HCT116 (cell line): Measurements from ENCODE around the gene RAP1GAP2. TPM values are rescaled to one million over a fixed set of nuclear protein-coding genes. Genes with fewer than 3 reads are reported as not detected.

ENCODE experiments used
- ATAC-seq: fragments of 200-7000 bp; cut with Tn5 transposase; 2 replicates; pipeline ENCODE4 v1.9.1; 2020; ENCODE audit warnings: mild to moderate bottlenecking, moderate library complexity
- BruUV-seq: library from RNA; stranded (reverse); fragments of 400-500 nt; replicated peaks from 2 replicates; lab custom pipeline; 2021; lab: Mats Ljungman, UMichigan
- CTCF ChIA-PET: fragments of 300-600 bp; sonication (Branson Sonifier 250); formaldehyde crosslinking; loops from one replicate; lab custom pipeline; 2021; ENCODE audit warnings: antibody characterized with exemption; lab: Charles Lee
- POLR2A ChIA-PET: fragments of 300-600, 350-600 bp; sonication (Branson Sonifier 250); formaldehyde crosslinking; loops from one replicate; lab custom pipeline; 2021; ENCODE audit warnings: antibody characterized with exemption; lab: Charles Lee
- RAD21 ChIA-PET, 2 experiments: fragments of 300-600 bp; sonication (Branson Sonifier 250); formaldehyde crosslinking; loops; one replicate each; lab custom pipeline; 2023; ENCODE audit warnings: low total read pairs in 2 of 2; ENCODE audit not compliant: uncharacterized antibody in 2 of 2, unreplicated experiment in 2 of 2, low non-redundant PET in 1 of 2; lab: Charles Lee
- DNase-seq: peaks from one replicate; pipeline ENCODE4 v3.0.0-alpha.2; 2010; ENCODE audit warnings: low read depth, low spot score
- H2AFZ ChIP-seq: fragments of 200-600 bp; shearing (Covaris generic), sonication (generic); 2 replicates; pipeline ENCODE4 v1.6.1; 2017; ENCODE audit warnings: low read depth, mixed run types, mixed read lengths, antibody characterized with exemption, low read length; ENCODE audit not compliant: poor library complexity, severe bottlenecking
- H3K27ac ChIP-seq: 2 replicates; pipeline ENCODE4 v1.5.1; 2012; ENCODE audit warnings: low read depth, low read length
- H3K27me3 ChIP-seq: fragments of 200-600 bp; sonication (generic); 2 replicates; pipeline ENCODE4 v1.6.1; 2016; ENCODE audit warnings: mixed run types, low read length, mixed read lengths; ENCODE audit not compliant: insufficient read depth
- H3K36me3 ChIP-seq, 2 experiments: fragments of 200-500 bp in 1 of 2; fragments of 200-600 bp in 1 of 2; sonication (Bioruptor generic) in 1 of 2; sonication (generic) in 1 of 2; 2 replicates each; pipeline versions ENCODE4 v1.5.1 to v1.6.1; 2014 to 2016; ENCODE audit warnings: low read length in 2 of 2, inconsistent platforms in 1 of 2, mixed read lengths in 1 of 2, mixed run types in 1 of 2; ENCODE audit not compliant: insufficient read depth in 2 of 2, control insufficient read depth in 1 of 2
- H3K4me1 ChIP-seq, 2 experiments: fragments of 200-600 bp in 1 of 2; sonication (generic) in 1 of 2; 2 replicates each; pipeline versions ENCODE4 v1.5.1 to v1.6.1; 2012 to 2017; ENCODE audit warnings: low read length in 2 of 2, inconsistent platforms in 1 of 2, mild to moderate bottlenecking in 1 of 2, mixed read lengths in 1 of 2, mixed run types in 1 of 2, moderate library complexity in 1 of 2; ENCODE audit not compliant: insufficient read depth in 2 of 2, control insufficient read depth in 1 of 2
- H3K4me2 ChIP-seq: fragments of 200-600 bp; sonication (generic); 2 replicates; pipeline ENCODE4 v1.6.1; 2017; ENCODE audit warnings: mixed run types, low read length, mixed read lengths
- H3K4me3 ChIP-seq, 2 experiments: fragments of 200-600 bp in 1 of 2; sonication (generic) in 1 of 2; replicated peaks in 1 of 2; 2 replicates each; pipeline ENCODE4 v1.5.1; 2011 to 2016; ENCODE audit warnings: low read length in 2 of 2, control low read depth in 1 of 2, low read depth in 1 of 2, mild to moderate bottlenecking in 1 of 2, mixed read lengths in 1 of 2, mixed run types in 1 of 2
- H3K79me2 ChIP-seq: fragments of 200-600 bp; sonication (generic); 2 replicates; pipeline ENCODE4 v1.6.1; 2017; ENCODE audit warnings: mild to moderate bottlenecking, mixed run types, low read length, moderate library complexity, mixed read lengths; ENCODE audit not compliant: insufficient read depth
- H3K9ac ChIP-seq: fragments of 200-600 bp; sonication (generic); 2 replicates; pipeline ENCODE4 v1.6.1; 2016; ENCODE audit warnings: low read length, mixed read lengths
- H3K9me2 ChIP-seq: fragments of 200-600 bp; sonication (generic), shearing (Covaris generic); 2 replicates; pipeline ENCODE4 v1.6.1; 2017; ENCODE audit warnings: mixed run types, mild to moderate bottlenecking, moderate library complexity; ENCODE audit not compliant: insufficient read depth
- H3K9me3 ChIP-seq, 2 experiments: fragments of 200-500 bp in 1 of 2; fragments of 200-600 bp in 1 of 2; sonication (Bioruptor generic) in 1 of 2; sonication (generic) in 1 of 2; 2 replicates each; pipeline ENCODE4 v1.6.1; 2014 to 2017; ENCODE audit warnings: low read length in 2 of 2, mixed read lengths in 2 of 2, inconsistent platforms in 1 of 2, low read depth in 1 of 2, mild to moderate bottlenecking in 1 of 2, mixed run types in 1 of 2, moderate library complexity in 1 of 2; ENCODE audit not compliant: control insufficient read depth in 1 of 2, insufficient read depth in 1 of 2
- H4K20me1 ChIP-seq: fragments of 200-600 bp; sonication (generic), shearing (Covaris generic); 2 replicates; pipeline ENCODE4 v1.6.1; 2017; ENCODE audit warnings: mixed run types, mild to moderate bottlenecking, moderate library complexity; ENCODE audit not compliant: insufficient read depth
- ATF3 ChIP-seq: IDR thresholded peaks from 2 replicates; pipeline ENCODE4 v1.6.1; 2012
- EGR1 ChIP-seq: IDR thresholded peaks from 2 replicates; pipeline ENCODE4 v1.6.1; 2012; ENCODE audit warnings: low read depth
- ELF1 ChIP-seq: IDR thresholded peaks from 2 replicates; pipeline ENCODE4 v1.6.1; 2012; ENCODE audit warnings: low read depth, borderline replicate concordance
- EZH2phosphoT487 ChIP-seq: fragments of 200-600 bp; IDR thresholded peaks from 2 replicates; pipeline ENCODE4 v1.6.1; 2018; ENCODE audit warnings: antibody characterized with exemption, borderline replicate concordance
- JUND ChIP-seq: IDR thresholded peaks from 2 replicates; pipeline ENCODE4 v1.6.1; 2012
- POLR2AphosphoS5 ChIP-seq: IDR thresholded peaks from 2 replicates; pipeline ENCODE4 v1.6.1; 2011; ENCODE audit warnings: mild to moderate bottlenecking, low read depth, low read length, moderate library complexity
- RAD21 ChIP-seq: IDR thresholded peaks from 2 replicates; pipeline ENCODE4 v1.6.1; 2012; ENCODE audit warnings: low read depth, mild to moderate bottlenecking
- intact Hi-C: fragments of 100-400 bp; cut with micrococcal nuclease; formaldehyde crosslinking; loops from 2 replicates; pipeline ENCODE4 v1.10.0; 2022
- total RNA-seq: library from RNA; stranded (reverse); gene quantifications from one replicate; pipeline ENCODE4 v1.2.1, GENCODE V29; 2021; ENCODE audit not compliant: unreplicated experiment
- TF ChIP-seq, protein P1 (sequence below): IDR thresholded peaks from 2 replicates; pipeline ENCODE4 v1.6.1; 2012; ENCODE audit warnings: low read depth
- TF ChIP-seq, protein P2 (sequence below): IDR thresholded peaks from 2 replicates; pipeline ENCODE4 v1.6.1; 2012

The RAP1GAP2 gene
- total RNA-seq, 1 experiment from 2014 or later, result 54.6 TPM

- BruUV-seq, result no TSS peak
- Histone ChIP-seq H3K9ac (no peak overlapping the region), H3K36me3 (no peaks in the 10 kb centered on the region), H3K4me1 (peaks cover 4 to 15% of the 10 kb centered on the region in 2 experiments), H3K79me2 (no peaks in the 10 kb centered on the region), H3K9me2 (no peaks in the 10 kb centered on the region), H2AFZ (no peak overlapping the region), H3K4me3 (no peak overlapping the region), H3K9me3 (no peaks in the 10 kb centered on the region), H4K20me1 (no peaks in the 10 kb centered on the region), H3K4me2 (no peak overlapping the region), H3K27ac (no peak overlapping the region), H3K27me3 (no peaks in the 10 kb centered on the region)
- POLR2A ChIA-PET, result no interaction called here
- CTCF ChIA-PET, result no interaction called here
- no peak for DNase-seq
- no peak for ATAC-seq
- RAD21 ChIA-PET, result no interaction called here
- intact Hi-C loops, result no loop called here
- TF ChIP-seq POLR2AphosphoS5 (no peak), JUND (no peak), ATF3 (no peak), ELF1 (no peak), EZH2phosphoT487 (no peak), EGR1 (no peak), RAD21 (no peak)
- TF ChIP-seq, protein P1, sequence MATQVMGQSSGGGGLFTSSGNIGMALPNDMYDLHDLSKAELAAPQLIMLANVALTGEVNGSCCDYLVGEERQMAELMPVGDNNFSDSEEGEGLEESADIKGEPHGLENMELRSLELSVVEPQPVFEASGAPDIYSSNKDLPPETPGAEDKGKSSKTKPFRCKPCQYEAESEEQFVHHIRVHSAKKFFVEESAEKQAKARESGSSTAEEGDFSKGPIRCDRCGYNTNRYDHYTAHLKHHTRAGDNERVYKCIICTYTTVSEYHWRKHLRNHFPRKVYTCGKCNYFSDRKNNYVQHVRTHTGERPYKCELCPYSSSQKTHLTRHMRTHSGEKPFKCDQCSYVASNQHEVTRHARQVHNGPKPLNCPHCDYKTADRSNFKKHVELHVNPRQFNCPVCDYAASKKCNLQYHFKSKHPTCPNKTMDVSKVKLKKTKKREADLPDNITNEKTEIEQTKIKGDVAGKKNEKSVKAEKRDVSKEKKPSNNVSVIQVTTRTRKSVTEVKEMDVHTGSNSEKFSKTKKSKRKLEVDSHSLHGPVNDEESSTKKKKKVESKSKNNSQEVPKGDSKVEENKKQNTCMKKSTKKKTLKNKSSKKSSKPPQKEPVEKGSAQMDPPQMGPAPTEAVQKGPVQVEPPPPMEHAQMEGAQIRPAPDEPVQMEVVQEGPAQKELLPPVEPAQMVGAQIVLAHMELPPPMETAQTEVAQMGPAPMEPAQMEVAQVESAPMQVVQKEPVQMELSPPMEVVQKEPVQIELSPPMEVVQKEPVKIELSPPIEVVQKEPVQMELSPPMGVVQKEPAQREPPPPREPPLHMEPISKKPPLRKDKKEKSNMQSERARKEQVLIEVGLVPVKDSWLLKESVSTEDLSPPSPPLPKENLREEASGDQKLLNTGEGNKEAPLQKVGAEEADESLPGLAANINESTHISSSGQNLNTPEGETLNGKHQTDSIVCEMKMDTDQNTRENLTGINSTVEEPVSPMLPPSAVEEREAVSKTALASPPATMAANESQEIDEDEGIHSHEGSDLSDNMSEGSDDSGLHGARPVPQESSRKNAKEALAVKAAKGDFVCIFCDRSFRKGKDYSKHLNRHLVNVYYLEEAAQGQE, result no peak
- TF ChIP-seq, protein P2, sequence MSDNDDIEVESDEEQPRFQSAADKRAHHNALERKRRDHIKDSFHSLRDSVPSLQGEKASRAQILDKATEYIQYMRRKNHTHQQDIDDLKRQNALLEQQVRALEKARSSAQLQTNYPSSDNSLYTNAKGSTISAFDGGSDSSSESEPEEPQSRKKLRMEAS, result no peak
Measured at GRCh38 chr17:2758870-2759269, 37.4 kb upstream of the RAP1GAP2 start.
